ENCODE results near the gene GPR15. TPM values are rescaled to one million over a fixed set of nuclear protein-coding genes. Genes with fewer than 3 reads are reported as not detected.

Gene GPR15
- total RNA-seq, 4 donors from 2014 or later = 1.5 to 2.7 (median 1.7) TPM

DNA sequence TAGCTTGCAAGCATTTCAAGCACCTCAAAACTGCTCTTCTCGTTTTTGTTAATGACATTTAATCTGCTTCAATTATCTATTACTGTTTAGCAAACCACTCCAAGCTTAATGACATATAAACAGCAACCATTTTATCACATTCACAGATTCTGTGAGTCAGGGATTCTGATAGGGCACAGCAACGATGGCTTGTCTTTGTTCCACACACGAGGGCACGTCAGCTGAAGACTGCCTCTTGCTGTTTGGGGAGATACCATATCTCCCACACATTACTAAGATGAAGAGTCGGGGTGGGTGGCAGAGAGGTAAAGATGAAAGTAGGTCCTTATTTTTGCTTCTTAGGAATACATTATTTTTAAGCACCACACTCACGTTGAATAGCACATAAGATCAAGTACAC, 42.4 kb downstream of the GPR15 start:
- Histone ChIP-seq H3K9me3 (no peaks in the 10 kb centered on the region), H3K36me3 (peaks cover 0 to 30% (median 0%) of the 10 kb centered on the region in 3 donors), H3K4me1 (peaks cover 0 to 14% (median 0%) of the 10 kb centered on the region in 3 donors), H3K27me3 (no peaks in the 10 kb centered on the region), H3K27ac (no peak overlapping the region), H3K4me3 (no peak overlapping the region)
- intact Hi-C loops (cut with DNase I) = no loop called here
- no peak for TF ChIP-seq POLR2A (IDR thresholded peaks at IDR 0.05)
- TF ChIP-seq, protein P1, sequence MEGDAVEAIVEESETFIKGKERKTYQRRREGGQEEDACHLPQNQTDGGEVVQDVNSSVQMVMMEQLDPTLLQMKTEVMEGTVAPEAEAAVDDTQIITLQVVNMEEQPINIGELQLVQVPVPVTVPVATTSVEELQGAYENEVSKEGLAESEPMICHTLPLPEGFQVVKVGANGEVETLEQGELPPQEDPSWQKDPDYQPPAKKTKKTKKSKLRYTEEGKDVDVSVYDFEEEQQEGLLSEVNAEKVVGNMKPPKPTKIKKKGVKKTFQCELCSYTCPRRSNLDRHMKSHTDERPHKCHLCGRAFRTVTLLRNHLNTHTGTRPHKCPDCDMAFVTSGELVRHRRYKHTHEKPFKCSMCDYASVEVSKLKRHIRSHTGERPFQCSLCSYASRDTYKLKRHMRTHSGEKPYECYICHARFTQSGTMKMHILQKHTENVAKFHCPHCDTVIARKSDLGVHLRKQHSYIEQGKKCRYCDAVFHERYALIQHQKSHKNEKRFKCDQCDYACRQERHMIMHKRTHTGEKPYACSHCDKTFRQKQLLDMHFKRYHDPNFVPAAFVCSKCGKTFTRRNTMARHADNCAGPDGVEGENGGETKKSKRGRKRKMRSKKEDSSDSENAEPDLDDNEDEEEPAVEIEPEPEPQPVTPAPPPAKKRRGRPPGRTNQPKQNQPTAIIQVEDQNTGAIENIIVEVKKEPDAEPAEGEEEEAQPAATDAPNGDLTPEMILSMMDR (IDR thresholded peaks at IDR 0.05) = no peak
- WGBS, 2 donors = 66 to 67% methylated on average over 6 of the region's 6 CpGs
- no peak for DNase-seq

DNA sequence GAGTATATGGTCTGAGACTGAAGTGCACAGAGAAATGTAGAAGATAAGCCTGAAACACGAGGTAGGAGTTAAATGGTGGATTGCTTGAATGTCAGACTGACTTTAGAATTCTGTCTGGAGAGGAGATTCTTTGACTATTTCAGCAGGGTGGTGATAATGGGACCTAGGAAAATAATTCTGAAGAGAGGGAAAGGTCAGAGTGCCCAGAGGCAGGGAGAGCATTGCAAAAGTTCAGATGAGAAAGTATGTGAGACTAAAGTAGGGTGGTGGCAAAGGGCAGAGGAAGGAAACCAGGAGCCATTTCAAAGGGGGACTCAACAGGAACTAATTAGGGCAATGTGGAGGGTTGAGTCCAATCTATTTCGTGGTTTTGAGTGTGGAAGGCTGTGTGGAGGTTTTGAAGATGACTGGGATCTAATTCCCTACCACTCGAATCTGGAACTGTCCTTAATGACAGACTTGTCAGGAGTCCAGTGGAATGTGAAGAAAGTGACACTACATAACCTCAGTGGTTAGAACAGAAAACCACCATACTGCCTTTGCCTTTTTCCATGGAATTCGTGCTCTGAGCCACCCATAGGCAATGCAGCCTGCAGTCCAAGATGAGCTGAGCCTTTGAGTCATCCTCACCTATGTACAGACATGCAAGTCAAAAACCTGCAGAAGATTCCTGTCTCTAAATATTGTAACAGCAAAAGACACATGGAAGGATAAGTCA, 45.6 kb downstream of the GPR15 start:
- 72 to 75% methylated on average over 4 of the region's 4 CpGs for WGBS, 2 donors
- Histone ChIP-seq H3K36me3 (peaks cover 0 to 62% (median 6%) of the 10 kb centered on the region in 3 donors), H3K27ac (no peak overlapping the region), H3K4me3 (no peak overlapping the region), H3K9me3 (no peaks in the 10 kb centered on the region), H3K4me1 (peaks cover 0 to 14% (median 0%) of the 10 kb centered on the region in 3 donors), H3K27me3 (no peaks in the 10 kb centered on the region)
- TF ChIP-seq POLR2A (IDR thresholded peaks at IDR 0.05) = no peak
- TF ChIP-seq, protein P1 (IDR thresholded peaks at IDR 0.05) = no peak
- intact Hi-C loops (cut with DNase I) = no loop called here
- no peak for DNase-seq

DNA sequence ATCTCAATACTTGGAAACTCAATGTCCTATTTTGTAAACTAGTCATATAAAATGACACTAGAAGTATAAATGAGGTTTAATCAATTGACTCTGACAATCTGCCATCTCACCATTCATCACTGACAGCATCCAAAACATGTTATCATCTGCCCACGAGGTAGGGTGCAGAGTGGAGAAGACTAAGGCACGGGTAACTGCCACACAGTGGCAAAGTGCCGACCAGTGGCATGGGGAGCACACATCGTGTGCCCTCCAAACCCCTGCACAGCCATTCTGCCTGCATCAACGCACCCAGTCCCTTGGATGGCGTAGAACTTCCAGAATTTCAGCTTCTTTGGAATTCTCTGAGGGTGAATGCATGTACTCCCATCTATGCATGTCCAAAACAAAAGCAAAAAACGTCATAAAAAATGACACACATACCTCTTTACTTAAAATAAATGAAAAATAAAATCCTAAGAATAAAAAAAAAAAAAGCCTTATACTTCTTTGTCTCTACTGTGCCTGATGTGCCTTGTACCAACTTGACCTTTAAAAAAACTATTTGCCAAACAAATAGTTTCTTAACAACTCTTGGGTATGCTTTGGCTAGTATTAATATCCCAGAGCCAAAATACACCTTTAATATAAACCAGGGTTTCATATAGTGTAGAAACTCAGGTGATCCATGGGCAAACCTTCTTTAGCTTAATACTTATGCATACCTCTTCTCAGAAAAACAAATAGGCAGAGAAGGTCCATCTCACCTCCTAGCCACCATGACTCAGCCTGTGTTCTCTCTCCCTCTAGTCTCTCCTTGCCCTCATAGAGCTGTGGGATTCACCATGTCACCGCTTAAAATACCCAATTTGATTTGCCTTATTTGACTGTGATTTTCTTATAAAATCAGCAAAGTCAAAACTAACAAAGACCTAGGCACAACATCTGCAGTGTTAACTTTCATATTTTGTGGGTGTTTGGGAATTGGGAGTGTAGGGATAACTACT, 48.9 kb downstream of the GPR15 start:
- H3K36me3 ChIP-seq = peaks cover 4 to 93% (median 6%) of the 10 kb centered on the region in 3 donors
- 80 to 83% methylated on average over 8 of the region's 8 CpGs for WGBS, 2 donors
- TF ChIP-seq POLR2A (IDR thresholded peaks at IDR 0.05) = no peak
- TF ChIP-seq, protein P1 (IDR thresholded peaks at IDR 0.05) = no peak
- H3K4me3 ChIP-seq = no peak overlapping the region
- intact Hi-C loops (cut with DNase I) = no loop called here
- H3K27ac ChIP-seq = no peak overlapping the region
- DNase-seq = no peak
- H3K27me3 ChIP-seq = no peaks in the 10 kb centered on the region
- peaks cover 0 to 3% (median 0%) of the 10 kb centered on the region in 3 donors for H3K4me1 ChIP-seq
- no peaks in the 10 kb centered on the region for H3K9me3 ChIP-seq

DNA sequence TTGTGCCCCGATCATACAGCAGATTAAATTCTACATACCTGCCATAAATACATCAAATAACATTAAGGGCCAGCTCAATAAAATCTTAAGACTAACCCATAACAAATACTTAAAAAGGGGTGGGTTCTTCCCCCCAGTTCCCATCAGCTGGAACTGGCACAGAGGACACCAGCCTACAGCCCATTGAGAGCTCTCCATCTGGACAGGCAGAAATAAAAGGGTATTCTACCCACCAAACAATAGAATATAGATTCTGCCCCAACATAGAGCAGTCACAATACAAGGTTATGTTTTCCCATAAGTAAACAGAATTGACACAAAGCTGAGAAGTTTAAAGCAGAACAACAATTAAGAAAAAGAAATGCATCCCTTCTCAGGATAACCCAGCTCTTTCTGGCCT, 49.7 kb downstream of the GPR15 start:
- 83 to 100% methylated on average over 1 of the region's 1 CpG for whole genome bisulfite sequencing, 2 donors
- intact Hi-C loops (cut with DNase I) = no loop called here
- Histone ChIP-seq H3K4me3 (no peak overlapping the region), H3K27me3 (no peaks in the 10 kb centered on the region), H3K27ac (no peak overlapping the region), H3K36me3 (peaks cover 4 to 97% (median 6%) of the 10 kb centered on the region in 3 donors), H3K4me1 (no peaks in the 10 kb centered on the region), H3K9me3 (no peaks in the 10 kb centered on the region)
- no peak for DNase-seq
- no peak for TF ChIP-seq POLR2A (IDR thresholded peaks at IDR 0.05)
- TF ChIP-seq, protein P1 (IDR thresholded peaks at IDR 0.05) = no peak

DNA sequence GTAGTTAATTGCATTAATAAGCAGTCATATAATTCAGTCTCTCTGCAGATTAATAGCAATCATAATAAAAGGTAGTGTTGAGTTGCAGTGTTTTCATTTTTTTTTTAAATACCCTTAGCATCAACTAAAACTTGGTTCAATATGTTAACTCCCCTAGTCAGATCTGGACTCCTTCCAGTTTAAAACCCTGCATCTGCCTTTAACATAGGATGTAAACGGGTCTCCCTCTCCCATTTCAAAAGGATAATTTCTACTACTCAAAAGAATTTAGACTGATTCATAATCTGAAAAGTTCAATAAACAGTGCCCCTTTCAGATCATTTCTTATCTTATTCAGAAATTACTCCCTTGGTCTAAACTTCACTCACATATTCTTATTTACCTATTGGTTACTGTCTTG, 50.3 kb downstream of the GPR15 start:
- H3K36me3 ChIP-seq = peaks cover 4 to 97% (median 6%) of the 10 kb centered on the region in 3 donors
- no peaks in the 10 kb centered on the region for H3K4me1 ChIP-seq
- DNase-seq = no peak
- H3K4me3 ChIP-seq = no peak overlapping the region
- H3K9me3 ChIP-seq = no peaks in the 10 kb centered on the region
- no peak overlapping the region for H3K27ac ChIP-seq
- intact Hi-C loops (cut with DNase I) = no loop called here
- 86 to 92% methylated on average over 1 of the region's 1 CpG for WGBS, 2 donors
- no peaks in the 10 kb centered on the region for H3K27me3 ChIP-seq
- no peak for TF ChIP-seq POLR2A (IDR thresholded peaks at IDR 0.05)
- TF ChIP-seq, protein P1 (IDR thresholded peaks at IDR 0.05) = no peak
